HG03460 (cell line): Measurements from ENCODE around the gene IFNE.
"Not testable (repeated sequence)": the region's sequence is repeated elsewhere in the genome, so short reads cannot be mapped to it uniquely, and the experiment has no call there.

Source experiments
- ATAC-seq: cut with Tn5 transposase; IDR thresholded peaks from one replicate; pipeline ENCODE4 v1.9.1; 2021; ENCODE audit not compliant: unreplicated experiment

The IFNE gene

DNA sequence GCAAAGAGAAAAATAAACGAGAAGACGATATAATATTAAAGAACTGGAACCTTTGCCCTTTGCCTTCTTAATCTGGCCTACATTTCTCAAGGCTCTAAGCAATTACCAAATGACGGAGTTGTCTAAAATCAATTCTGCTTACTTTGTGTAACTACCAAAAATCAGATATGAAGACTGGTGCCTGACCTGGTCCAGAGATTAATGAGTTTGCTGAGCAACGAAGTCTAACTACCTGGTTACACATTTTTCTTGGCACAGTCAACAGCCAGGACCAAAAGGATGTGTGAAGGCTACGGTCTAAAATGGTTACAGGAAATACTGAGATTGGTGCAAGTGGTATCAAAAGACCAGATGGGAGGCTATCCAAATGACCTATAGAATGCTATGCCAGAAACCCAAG lies 17.8 kb upstream of the IFNE start:
- no peak for ATAC-seq

DNA sequence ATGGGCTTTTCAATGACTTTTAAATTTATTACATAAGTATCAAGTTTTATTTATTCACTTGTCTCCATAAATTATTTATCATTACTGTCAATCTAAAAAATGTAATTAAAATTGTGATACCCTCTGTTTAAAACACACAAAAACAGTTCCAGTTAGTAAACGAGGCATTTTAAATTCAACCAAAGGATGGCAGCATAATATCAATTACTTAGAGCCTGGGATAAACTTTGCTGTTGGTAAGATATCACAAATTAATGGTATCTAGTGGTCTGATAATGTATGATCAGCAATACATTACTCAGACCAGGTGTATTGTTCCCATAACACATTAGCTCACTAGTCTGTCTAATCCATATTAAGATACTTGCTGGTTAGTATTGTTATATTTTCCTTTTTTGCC lies 9.6 kb upstream of the IFNE start:
- no peak for ATAC-seq

DNA sequence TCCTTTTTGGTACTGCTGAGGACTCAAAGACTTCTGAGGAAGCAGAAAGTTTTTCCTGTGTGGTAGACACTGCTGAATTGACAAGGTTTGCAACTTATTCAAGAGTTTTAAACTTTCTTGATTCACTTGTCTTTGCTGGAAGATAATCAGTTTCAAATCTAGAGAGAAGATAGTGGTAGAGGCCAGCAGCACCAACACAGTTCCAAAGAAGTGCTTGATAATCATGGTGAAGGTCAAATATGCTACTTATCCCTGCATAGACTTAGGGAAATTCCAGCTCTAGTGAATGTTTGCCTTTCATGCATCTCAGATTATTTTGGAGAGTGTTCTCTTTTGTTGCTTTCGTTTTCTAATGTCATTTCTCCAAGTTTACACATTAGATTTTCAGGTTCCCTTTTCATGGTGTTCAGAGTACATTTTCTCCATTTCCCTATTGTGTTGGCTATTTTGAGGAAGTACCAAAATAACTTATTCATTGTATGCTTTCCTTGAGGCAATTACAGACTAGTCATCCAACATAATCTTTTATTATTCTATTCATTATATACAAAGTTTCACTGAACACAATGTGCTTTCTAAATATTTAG lies 550 bp downstream of the IFNE start:
- ATAC-seq, result no peak

- ATAC-seq, result no peak
These were observed 2.9 kb downstream of the IFNE start for GRCh38 chr9:21479152-21479702.

- no peak for ATAC-seq
These were observed 4.6 kb downstream of the IFNE start for GRCh38 chr9:21477466-21477865.

- ATAC-seq, result no peak
These were observed 8.9 kb downstream of the IFNE start for GRCh38 chr9:21473236-21473635.

DNA sequence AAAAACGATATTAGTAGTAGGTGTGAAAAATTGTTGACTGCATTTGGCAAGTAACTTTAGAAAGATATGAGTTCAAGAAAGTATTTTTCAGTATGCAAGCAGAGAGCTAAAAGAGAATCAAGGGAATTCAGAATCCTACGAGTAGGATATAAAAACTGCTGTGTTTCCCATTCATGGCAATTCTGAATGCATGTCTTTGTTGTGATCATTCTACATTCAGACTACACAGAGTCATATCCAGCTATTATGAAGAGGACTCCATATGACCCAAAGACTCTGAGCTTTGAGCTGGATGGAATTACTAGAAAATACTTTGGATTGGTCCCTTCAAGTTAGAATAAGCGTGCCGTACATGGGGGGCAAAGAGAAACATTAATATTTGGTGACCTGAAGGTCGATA lies 12.0 kb downstream of the IFNE start:
- no peak for ATAC-seq

- ATAC-seq, result peak; percentile 59
These were observed 16.1 kb downstream of the IFNE start for GRCh38 chr9:21465859-21466518.

GRCh38 chr9:21465138-21465537 lies 17.0 kb downstream of the IFNE start:
- ATAC-seq, result no peak

DNA sequence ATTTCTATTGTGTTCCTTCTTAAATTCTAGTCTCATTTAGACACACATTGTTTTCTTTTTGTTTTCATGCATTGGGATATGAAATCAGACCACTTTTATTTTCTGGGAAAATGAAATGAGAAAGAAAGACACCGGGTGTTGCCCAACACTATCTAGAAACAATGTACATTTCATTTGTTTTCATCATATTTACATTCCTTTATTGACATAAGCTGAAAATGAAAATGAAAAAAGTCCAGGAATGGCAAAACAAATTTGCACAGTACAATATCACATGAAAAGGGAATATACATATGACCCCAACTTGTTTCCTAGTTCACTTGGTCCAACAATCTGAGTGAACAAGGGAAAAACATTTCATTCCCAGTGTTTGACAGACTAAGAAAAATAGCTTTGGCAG lies 20.7 kb downstream of the IFNE start:
- ATAC-seq, result no peak

- peak; percentile 96 for ATAC-seq
These were observed 26.8 kb downstream of the IFNE start for GRCh38 chr9:21455320-21455719.

GRCh38 chr9:21454149-21454548 lies 28.0 kb downstream of the IFNE start:
- ATAC-seq, result no peak

DNA sequence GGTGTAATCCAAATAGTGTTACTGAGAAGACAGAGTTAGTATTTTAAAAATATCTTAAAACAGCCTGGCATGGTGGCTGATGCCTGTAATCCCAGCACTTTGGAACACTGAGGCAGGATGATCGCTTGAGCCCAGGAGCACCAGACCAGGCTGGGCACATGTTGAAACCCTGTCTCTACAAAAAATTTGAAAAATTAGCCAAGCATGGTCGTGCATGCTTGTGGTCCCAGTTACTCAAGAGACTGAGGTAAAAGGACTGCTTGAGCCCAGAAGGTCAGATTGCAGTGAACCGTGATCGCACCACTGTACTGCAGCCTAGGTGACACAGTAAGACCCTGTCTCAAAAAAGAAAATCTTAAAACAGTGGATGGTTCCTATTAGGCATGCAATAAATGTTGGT lies 29.4 kb downstream of the IFNE start:
- ATAC-seq, result no peak

DNA sequence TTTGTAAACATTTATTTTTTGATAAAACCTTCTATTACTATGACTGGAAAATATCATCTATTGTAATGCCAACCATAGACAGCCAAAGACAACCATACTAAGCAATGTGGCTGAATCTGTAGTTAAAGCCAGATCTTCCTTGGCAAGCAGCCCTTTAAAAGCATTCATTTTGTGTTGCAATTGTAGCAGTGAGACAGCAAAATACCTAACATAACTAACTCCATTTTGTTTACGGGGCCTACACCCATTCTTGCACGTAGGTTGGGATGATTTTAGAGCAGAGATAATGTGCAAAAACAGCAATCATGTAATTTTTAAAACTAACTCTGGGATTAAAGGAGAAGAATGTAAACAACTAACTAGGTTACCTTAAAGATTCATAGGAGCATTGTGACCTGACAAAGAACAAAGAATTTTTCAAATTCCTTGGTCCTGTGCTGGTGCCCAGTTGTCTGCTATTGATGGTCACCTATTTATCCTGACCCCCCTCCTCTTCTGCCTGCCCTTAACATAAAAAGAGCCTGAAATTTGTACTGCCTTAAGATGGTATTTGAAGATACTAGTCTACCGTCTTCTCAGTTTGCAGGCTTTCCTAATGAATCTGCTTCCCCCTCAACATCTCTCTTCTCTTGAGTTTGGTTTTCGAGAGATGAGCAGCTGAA lies 31.2 kb downstream of the IFNE start:
- no peak for ATAC-seq

- not testable (repeated sequence) for ATAC-seq
These were observed 32.8 kb downstream of the IFNE start for GRCh38 chr9:21449312-21449711.

GRCh38 chr9:21443849-21444625 lies 38.1 kb downstream of the IFNE start:
- peak; percentile 94 for ATAC-seq

DNA sequence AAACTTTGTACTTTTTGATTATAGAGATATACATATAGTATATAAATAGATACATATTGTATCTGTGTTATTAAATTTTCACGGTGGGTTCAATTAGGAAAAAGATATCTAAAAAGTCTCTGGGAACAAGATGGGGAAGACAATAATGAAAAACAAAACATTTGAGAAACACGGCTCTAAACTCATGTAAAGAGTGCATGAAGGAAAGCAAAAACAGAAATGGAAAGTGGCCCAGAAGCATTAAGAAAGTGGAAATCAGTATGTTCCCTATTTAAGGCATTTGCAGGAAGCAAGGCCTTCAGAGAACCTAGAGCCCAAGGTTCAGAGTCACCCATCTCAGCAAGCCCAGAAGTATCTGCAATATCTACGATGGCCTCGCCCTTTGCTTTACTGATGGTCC lies 42.0 kb downstream of the IFNE start, which contains the start of gene IFNA1:
TSS of gene IFNA1 (plus strand) at position 301 of the 400 bp plus-strand sequence. CDS start at position 370, 69 bp downstream.
- ATAC-seq, result no peak

DNA sequence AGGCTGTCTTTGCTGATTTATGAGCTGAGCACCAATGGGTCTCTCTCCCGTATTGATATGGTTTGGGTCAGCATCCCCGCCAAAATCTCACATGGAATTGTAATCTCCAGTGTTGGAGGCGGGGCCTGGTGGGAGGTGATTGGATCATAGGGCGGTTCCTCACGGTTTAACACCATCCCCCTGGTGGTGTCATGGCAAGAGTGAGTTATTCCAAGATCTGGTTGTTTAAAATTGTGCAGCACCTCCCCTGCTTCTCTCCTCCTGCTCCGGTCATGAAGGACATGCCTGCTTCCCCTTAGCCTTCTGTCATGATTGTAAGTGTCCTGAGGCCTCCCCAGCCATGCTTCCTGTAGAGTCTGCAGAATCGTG lies 47.1 kb downstream of the IFNE start:
- not testable (repeated sequence) for ATAC-seq

DNA sequence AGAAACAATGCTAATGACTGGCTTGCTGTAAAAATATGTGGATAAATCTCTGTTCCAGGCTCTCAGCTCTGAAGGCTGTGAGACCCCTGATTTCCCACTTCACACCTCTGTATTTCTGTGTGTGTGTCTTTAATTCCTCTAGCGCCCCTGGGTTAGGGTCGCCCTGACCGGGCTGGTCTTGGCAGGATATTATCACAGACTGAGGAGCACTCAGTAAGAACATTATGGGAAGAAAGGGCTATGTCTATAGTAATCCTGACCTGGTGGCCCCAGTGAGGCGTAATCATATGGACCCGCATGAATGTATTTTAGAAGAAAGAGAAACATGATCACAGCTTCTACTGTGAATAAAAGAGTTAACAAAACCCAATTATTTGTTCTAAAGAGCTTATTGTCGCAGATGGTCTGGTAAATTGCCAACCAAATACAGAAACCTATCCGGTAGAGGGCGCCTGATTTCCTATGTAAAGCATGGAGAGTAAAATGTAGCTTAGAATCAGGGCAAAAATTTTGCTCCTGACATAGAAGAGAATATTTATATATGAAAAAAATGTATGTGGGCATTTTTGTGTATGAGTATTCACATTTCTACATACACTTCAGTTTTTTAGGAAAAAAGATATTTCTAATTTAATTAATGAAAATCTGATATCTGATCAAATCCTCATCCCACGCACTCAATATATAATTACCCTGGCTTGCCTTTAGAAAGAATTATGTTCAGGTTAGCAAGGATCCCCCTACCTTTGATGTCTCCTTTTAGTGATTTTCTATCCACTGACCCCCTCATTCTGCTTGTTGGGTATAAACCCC lies 47.7 kb downstream of the IFNE start:
- ATAC-seq, result no peak

DNA sequence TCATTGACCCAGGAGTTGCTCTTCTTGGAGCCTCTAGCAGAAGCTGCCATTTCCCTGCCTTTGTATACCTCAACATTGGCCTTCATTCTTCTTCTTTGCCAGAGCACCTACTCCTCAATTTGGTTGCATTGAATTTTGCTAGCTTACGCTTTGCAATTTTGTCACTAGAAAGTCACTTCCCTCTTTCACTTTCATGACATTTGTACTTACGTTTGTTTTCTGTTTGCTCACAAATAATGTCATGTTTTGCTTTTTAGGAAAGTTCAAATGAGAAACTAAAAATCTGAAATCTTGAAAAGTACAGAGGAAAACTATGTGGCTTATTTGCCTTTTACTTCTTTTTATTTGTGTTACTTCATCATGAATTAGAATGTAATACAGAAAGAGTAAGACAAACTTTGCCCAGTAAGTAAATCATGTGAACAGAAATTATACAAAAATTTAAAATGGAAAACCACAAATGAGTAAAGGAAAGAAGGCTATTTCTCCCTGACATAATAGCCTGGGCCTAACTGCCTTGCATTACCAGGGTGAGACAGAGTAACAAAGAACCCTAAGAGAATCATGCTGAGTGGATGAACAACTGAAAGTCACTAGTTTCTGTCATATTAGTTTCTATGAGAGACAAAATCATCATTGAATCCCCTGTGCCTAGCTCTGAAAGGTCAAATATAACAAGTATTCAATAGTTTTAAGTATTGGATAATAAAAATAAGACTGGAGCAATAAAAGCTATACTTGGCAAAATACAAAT lies 49.3 kb downstream of the IFNE start:
- peak; percentile 63 for ATAC-seq
